GM18858 (cell line): ENCODE data around the gene PTCH2.

Experiments
- ATAC-seq: cut with Tn5 transposase; IDR thresholded peaks from one replicate; pipeline ENCODE4 v1.9.1; 2021; ENCODE audit not compliant: unreplicated experiment

PTCH2 gene

GRCh38 chr1:44842862-44843655, at the start of gene PTCH2:
TSS of gene PTCH2 (minus strand) at chr1:44843253. CDS start at chr1:44842932, 321 bp downstream.
- ATAC-seq: no peak

GRCh38 chr1:44890007-44890406, 47.0 kb upstream of the PTCH2 start:
- ATAC-seq: no peak

DNA sequence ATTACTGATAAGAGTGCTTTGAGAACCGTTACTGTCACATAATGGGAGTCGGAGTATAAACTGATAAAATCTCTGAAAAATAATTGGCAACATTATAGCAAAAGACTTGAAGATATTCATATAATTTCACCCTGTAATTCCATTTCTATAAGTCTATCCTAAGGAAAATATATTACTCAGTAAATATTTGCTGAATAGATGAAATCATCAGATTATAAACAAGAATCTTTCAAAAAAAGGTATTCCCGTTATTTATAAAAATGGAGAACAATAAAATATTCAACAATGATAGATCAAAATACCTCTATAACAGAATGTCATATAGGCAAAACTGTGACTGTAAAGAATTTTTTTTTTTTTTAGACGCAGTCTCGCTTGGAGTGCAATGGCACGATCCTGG, 42.4 kb upstream of the PTCH2 start:
- ATAC-seq: no peak

DNA sequence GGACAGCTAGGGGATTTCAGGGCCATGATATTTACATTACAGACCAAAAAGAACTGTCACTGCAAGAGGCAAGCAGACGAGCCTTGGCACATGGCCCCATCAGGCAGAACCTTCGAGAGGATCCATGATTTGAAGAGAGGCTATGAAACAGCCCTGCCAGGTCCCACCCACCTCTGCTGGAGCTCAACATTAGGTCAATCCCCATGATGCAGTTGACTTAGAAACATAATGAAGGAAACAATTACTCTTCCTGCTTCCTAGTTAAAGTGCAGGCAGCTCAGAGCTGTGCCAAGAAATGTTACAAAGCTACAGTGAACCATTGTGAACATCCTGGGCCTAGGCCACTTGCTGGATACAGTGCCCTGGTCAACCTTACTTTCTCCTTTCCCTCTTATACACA, 41.7 kb upstream of the PTCH2 start:
- no peak for ATAC-seq

DNA sequence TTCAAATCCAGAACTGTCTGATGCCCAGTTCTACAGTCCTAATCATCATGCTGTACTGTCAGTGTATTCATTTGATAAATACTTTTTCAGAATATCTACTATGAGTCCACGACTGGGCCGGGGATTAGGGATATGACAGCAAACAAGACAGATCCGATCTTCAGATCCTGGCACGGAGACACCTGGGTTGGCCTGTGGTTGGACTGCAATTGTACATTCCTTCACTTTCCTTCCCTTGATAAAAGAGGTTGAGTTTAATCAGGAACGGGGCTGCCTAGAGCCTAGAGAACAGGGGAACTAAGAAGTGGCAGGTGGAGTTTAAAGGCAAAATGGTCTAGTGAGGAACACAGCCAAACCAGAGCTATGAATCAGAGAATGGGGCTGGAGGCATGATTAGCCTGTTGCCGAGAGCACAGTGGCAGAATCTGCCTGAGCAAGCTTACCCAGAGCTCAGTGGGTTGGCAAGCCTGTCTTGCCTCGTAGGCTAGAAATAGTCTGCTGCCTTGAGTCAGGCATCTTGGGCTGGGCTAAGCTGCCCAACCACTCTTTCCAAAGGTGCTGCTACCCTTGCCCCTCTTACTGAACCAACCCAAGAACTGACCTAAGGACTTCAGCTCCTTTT, 38.1 kb upstream of the PTCH2 start:
- no peak for ATAC-seq

DNA sequence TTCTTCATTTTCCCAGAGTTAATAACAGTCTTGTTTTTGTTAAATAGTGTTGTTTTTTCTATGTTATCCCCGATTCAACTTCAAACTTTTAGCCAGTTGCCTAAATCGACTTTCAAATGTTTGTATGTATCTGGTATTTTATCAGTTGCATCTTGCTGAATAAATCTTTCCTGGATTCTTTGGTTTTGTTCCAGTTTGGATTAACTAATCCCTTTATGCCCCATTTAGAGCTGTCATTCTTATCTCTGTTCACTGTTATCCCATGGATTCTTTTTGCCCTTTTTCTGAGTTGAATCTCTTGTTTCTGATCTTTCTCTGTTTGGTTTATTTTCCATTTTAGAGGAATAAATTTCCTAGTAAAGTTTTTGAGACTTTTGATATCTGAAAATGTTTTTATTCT, 31.1 kb upstream of the PTCH2 start:
- no peak for ATAC-seq

DNA sequence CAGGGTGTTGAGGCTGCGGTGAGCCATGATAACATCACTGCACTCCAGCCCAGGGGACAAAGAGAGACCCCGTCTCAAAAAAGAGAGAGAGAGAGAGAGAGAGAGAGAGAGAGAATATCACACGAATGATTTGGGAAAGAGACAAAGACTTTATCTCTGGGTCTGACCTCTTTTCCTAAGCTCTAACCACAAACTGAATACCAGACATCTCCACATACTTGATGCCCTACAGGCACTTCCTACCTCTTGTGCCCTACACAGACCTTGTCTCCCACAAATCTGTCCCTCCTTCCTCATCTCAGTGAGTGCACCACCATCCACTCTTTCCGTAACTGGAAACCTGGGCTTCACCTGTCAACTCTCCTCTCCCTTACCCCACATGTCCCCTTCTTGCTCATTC, 27.0 kb upstream of the PTCH2 start:
- no peak for ATAC-seq

- ATAC-seq: no peak
Observed at GRCh38 chr1:44867801-44868200, 24.7 kb upstream of the PTCH2 start.

DNA sequence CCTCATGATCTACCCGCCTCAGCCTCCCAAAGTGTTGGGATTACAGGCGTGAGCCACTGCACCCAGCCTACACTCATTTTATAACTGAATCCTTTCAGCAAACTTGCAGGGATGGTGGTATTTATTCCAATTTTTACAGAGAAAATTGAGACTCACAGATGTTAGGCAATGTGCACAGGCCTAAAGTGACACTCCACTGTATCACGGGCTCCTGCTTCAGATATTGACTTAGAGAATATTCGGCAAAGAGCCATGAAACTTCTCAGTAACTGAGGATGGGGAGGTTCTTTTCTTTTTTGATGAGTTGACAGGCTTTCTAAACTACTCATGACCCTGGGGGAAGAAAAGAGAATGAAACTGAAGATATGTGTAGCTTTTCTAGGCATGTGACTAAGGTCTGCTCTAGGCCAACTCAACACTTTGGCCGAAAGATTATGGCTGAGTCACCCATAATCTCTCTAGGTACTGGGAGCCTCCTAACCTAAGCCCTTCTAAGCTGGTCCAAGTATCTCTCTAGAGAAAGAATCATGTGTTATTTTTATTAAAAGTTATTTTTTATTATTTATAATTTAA, 19.9 kb upstream of the PTCH2 start:
- ATAC-seq: no peak

DNA sequence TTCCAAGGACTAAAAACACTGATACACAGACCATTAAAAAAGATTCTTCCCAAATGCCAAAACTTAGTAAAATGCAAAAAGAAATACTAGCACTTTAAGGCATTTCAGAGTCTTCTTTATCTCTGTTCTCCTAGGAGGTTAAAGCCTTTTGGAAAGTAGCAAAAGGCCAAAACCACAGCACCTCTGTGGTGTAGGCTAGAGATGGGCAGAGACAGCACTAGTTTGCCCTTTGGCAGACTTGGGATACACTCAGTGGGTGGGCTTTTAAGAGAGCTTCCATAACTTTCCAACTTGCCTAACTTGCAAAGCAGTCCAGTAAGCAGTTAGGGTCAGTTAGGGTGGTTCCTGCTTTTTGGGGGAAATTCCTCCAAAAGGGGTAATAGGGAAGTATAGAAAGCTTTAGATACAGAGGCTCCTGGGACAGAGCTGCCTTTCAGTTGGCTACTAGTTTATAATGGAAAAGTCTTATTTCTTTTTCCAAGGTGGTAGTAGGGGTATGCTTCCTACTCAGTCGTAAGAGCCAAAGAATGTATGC, 17.9 kb upstream of the PTCH2 start:
- no peak for ATAC-seq

DNA sequence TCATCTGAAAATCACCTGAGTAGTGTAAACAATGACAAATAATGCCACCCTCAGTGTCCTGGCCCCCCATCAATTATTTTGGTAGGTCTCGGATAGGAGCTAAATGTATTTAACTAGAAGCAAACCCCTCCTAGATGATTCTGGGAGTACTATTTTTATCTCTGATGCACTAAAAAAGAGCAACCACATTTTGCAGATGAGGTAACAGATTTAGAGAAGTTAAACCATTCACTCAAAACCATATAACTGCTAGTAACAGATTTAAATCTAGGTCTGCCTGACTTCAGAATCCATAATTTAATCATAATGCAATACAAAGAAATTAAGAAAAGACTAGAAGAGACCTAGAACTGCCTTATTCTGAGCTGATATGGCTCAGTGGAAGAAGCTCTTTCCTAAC, 17.3 kb upstream of the PTCH2 start:
- no peak for ATAC-seq

GRCh38 chr1:44857446-44857845, 14.4 kb upstream of the PTCH2 start:
- no peak for ATAC-seq

DNA sequence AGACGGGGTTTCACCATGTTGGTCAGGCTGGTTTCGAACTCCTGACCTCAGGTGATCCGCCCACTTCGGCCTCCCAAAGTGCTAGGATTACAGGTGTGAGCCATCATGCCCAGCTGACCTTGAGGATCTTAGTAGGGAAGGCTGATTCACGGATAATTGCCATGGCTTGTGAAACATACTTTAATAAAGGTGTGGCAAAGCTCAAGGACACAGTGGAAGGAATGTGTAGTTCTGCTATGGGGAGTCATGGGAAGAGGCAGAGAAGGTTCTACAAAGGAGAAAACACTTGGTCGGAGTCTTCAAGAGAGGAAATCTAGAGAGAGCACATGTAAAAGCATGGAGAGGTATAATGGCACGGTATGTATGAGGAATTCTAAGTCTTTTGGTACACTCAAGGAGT, 12.7 kb upstream of the PTCH2 start:
- ATAC-seq: no peak

DNA sequence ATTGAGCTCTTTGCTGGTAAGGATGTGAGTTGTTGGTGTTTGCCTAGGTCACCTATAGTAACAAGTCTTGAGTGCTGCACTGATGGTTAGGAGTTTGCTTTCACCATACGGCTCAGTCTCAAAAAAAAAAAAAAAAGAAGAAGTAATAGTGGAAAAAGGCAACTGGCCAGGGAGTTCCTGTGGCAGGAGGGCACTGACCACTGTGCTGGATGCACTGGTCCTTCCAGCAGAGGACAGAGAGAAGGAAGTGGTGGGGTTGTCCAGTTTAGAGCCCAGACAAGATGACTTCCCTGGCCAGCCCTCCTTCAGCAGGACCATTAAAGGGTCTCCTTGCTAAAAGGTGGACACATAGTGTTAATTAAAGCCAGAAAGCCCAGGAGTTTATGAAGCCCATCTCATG, 11.9 kb upstream of the PTCH2 start:
- no peak for ATAC-seq

DNA sequence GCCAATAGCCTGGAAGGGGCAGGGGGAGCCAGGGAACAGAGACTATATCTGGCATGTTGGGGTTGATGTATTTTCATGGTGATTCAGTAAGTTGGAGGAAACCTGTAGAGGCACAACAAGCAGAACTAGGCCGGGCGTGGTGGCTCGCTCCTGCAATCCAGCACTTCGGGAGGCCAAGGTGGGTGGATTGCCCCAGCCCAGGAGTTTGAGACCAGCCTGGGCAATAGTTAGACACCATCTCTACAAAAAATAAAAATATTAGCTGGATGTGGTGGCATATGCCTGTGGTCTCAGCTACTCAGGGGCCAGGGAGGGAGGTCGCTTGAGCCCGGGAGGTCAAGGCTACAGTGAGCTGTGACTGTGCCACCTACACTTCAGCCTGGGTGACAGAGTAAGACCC, 10.1 kb upstream of the PTCH2 start:
- no peak for ATAC-seq

DNA sequence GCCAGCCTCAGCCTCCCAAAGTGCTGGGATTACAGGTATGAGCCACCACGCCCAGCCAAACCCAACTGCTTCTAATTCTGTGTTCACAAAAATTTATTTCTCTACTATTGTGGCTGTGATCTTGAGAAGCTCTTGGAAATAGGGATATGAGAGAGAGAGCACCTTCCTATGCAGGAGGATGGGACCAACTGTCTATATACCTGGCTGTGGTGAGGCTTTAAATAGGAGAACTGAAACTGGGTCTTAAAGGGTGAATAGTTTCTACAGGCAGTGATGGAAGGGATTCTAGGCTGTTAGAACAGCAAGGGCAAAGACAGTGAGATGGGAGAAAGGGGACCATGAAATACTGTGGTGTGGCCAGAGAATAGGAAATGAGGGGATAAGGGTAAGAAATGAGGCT, 8.3 kb upstream of the PTCH2 start:
- ATAC-seq: no peak

GRCh38 chr1:44849575-44850132, 6.6 kb upstream of the PTCH2 start:
- ATAC-seq: no peak

DNA sequence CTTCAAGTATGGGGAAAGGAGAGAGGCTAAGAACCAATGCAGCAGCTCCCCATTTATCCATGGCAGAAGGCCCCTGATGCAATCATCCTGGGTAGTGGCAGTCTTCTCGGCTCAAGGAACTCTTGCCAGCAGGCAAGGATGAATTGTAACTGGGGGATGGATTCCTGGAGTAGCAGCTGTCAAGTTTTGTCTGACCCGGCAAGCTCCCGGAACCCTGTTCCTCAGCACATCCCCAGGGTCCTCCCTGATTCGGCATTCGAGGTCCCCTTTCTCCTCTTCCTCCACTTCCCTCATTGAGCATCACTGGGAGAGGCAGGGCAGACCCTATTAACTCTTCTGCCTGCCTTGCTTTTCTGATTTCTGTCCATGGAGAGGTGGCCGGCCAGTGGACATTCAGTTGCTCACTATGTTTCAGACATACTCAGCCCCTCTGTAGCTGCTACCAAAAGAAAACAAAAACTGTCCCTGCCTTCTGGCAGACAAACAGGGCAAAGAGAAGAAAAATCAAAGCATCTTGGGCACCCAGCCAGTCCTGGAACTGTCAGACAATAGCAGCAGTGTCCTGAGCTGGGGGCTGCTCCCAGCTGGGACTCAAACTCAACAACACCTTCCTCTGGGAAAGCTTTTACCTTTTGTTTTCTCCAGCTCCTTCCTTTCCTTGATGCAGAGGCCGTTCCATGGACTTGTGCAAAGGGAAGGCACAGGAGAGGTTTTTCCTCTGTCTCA, 5.6 kb upstream of the PTCH2 start:
- no peak for ATAC-seq

GRCh38 chr1:44847845-44848244, 4.8 kb upstream of the PTCH2 start:
- ATAC-seq: no peak

DNA sequence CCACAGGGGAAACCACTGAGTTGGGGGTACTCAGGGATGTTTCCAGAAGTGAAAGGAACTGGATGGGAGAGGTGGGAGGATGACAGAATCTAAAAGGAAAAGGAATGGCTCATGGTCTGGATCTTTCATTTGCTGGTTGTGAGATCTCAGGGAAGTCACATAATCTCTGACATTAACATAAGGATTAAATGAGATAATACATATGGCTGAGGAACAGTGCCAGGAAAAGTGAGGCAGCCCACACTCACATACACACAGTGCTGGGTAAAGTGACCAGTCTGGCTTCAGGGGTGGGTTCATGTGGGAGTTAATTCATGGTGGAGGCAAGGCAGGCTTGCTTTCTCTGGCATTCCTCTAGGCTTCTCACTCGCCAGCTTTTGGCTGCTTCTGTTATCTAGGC, 3.9 kb upstream of the PTCH2 start:
- ATAC-seq: no peak

DNA sequence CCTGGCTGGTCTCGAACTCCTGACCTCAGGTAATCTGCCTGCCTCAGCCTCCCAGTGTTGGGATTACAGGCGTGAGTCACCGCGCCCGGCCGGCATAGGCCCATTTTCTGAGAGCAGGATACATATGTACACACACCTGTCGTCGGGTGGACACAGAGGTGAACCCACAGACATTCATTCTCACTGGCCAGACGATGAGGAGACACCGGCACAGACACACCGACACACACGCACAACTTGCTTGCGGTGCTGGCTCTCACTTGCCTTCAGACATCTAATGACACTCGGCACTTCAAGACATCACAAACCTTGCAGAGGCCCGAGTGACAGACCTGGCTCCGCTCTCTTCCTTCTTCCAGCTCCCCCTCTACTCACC, 579 bp downstream of the PTCH2 start:
- ATAC-seq: no peak
